CD4-positive, alpha-beta T cell treated with Interleukin-1 beta for 1 hour (primary cell): ENCODE data around the gene TAMALIN.

Source experiments
- DNase-seq, 2 donors: peaks; one replicate each; pipeline ENCODE4 v3.0.0-alpha.2; 2020 to 2022

Gene TAMALIN

GRCh38 chr12:52055731-52056711 lies 49.3 kb downstream of the TAMALIN start:
- DNase-seq = peak in 1 of 2 donors; percentile 28

GRCh38 chr12:52056801-52057637 lies 50.3 kb downstream of the TAMALIN start:
- peak in 1 of 2 donors; percentile 23 for DNase-seq

GRCh38 chr12:52057638-52058576 lies 51.2 kb downstream of the TAMALIN start:
- DNase-seq = no peak

- peak; percentile 42 to 44 for DNase-seq
Observed at GRCh38 chr12:52058631-52059361, 52.0 kb downstream of the TAMALIN start.

GRCh38 chr12:52059582-52060497 lies 53.1 kb downstream of the TAMALIN start:
- peak; percentile 69 for DNase-seq

- peak; percentile 34 to 50 for DNase-seq
Observed at GRCh38 chr12:52060498-52061177, 53.9 kb downstream of the TAMALIN start.

- no peak for DNase-seq
Observed at GRCh38 chr12:52061470-52062166, 54.9 kb downstream of the TAMALIN start.

- DNase-seq = no peak
Observed at GRCh38 chr12:52062167-52063081, 55.7 kb downstream of the TAMALIN start.

GRCh38 chr12:52063082-52063924 lies 56.6 kb downstream of the TAMALIN start:
- no peak for DNase-seq

GRCh38 chr12:52063981-52064649 lies 57.4 kb downstream of the TAMALIN start:
- DNase-seq = no peak
